NCI-H1092 treated with DMSO at 0.1 percent for 48 hours (cell line): ENCODE measurements around the gene FAM229B.

Source experiments
- DNase-seq: peaks from one replicate; lab custom pipeline; 2025; lab: John Stamatoyannopoulos, UW

The FAM229B gene

DNA sequence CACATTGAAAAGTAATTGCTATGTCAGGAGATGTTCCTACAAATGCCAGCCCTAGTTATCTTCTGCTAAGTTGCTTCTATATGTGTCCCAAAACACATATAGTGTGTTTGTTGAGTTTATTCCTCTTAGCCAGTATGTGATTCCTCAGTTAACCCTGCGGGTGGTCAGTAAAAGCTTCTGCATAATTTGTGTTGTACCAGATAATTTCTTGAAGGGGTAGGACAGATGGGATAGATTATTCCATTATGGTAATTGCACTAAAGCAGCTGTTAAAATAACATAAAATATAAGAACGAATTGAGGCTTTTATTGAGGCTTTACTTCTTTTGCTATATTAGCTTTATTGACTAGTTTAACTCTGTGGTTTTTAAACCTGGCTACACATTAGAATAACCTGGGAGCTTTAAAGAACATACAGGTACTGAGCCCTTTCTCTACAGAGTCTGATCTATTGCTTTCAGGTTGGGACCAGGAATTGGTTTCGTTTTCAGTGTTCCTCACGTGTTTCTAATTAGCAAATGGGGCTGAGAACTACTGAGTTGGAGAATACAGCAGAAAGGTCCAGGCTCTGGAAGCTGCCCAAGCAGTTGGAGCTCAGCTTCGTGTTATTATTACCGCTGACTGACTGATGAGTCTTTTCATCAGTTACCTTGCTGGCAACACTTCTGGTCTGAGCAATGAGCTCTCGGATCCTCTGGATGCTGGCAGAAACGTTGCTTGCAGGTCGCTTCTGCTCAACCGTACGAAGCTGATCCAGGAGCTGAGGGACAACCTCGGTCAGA is 56.9 kb downstream of the FAM229B start:
- DNase-seq, result no peak

DNA sequence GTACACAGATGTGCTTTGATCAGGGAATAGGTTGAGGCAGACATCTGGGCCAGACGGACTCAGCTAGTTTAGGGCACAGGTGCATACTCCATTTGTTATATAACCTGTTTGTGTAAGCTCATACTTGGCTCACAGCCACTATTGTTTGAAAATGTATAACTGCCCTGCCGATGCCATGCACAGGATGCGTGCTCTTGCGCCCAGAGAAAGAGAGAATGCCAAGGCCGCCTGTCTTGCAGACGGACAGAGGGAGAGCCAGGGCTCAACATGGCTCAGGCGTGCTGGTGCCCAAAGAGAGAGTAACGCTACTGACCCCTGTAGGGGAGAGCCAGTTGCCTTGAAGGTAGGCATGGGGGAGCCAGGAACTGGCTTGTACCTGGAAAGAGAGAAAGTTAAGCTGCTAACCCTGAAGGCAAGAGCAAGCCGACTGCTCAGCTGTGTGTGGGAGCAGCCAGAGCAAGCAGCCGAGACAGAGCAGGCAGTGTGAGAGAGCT is 57.7 kb downstream of the FAM229B start:
- no peak for DNase-seq

- no peak for DNase-seq
Observed at GRCh38 chr6:112148103-112148502, 60.7 kb downstream of the FAM229B start.

- no peak for DNase-seq
Observed at GRCh38 chr6:112149236-112149635, 61.8 kb downstream of the FAM229B start.

- no peak for DNase-seq
Observed at GRCh38 chr6:112149719-112150263, 62.4 kb downstream of the FAM229B start.

GRCh38 chr6:112150363-112150762 is 63.0 kb downstream of the FAM229B start:
- no peak for DNase-seq
